Retina (tissue), 1 donor: Measurements from ENCODE around the gene TMEM204.
"Not testable (repeated sequence)": the region's sequence is repeated elsewhere in the genome, so short reads cannot be mapped to it uniquely, and the experiment has no call there.

Experiments
- DNase-seq: peaks from one replicate; pipeline ENCODE4 v3.0.0-alpha.2; 2016

The TMEM204 gene

GRCh38 chr16:1561266-1561665, 27.8 kb downstream of the TMEM204 start:
- DNase-seq: no peak

- no peak for DNase-seq
Observed at GRCh38 chr16:1561836-1562235, 28.4 kb downstream of the TMEM204 start.

GRCh38 chr16:1563786-1564185, 30.3 kb downstream of the TMEM204 start:
- DNase-seq: no peak

- no peak for DNase-seq
Observed at GRCh38 chr16:1564325-1564724, 30.9 kb downstream of the TMEM204 start.

- DNase-seq: no peak
Observed at GRCh38 chr16:1565083-1565805, 31.8 kb downstream of the TMEM204 start.

GRCh38 chr16:1567988-1568387, 34.5 kb downstream of the TMEM204 start:
- no peak for DNase-seq

GRCh38 chr16:1571012-1571671, 37.7 kb downstream of the TMEM204 start:
- no peak for DNase-seq

- no peak for DNase-seq
Observed at GRCh38 chr16:1572673-1573072, 39.2 kb downstream of the TMEM204 start.

GRCh38 chr16:1573301-1573700, 39.8 kb downstream of the TMEM204 start:
- no peak for DNase-seq

GRCh38 chr16:1575578-1575977, 42.1 kb downstream of the TMEM204 start:
- no peak for DNase-seq

GRCh38 chr16:1579214-1579613, 45.7 kb downstream of the TMEM204 start:
- no peak for DNase-seq

GRCh38 chr16:1580256-1580655, 46.8 kb downstream of the TMEM204 start:
- no peak for DNase-seq

GRCh38 chr16:1580956-1581355, 47.5 kb downstream of the TMEM204 start:
- DNase-seq: no peak

- DNase-seq: no peak
Observed at GRCh38 chr16:1581804-1582203, 48.3 kb downstream of the TMEM204 start.

- DNase-seq: no peak
Observed at GRCh38 chr16:1583180-1583579, 49.7 kb downstream of the TMEM204 start.

- DNase-seq: no peak
Observed at GRCh38 chr16:1584926-1585484, 51.5 kb downstream of the TMEM204 start.

GRCh38 chr16:1590366-1590765, 56.9 kb downstream of the TMEM204 start:
- DNase-seq: no peak

GRCh38 chr16:1590930-1591705, 57.7 kb downstream of the TMEM204 start:
- DNase-seq: no peak

GRCh38 chr16:1592446-1592845, 59.0 kb downstream of the TMEM204 start:
- DNase-seq: no peak

GRCh38 chr16:1595511-1595910, 62.0 kb downstream of the TMEM204 start:
- not testable (repeated sequence) for DNase-seq

GRCh38 chr16:1596516-1596915, 63.0 kb downstream of the TMEM204 start:
- no peak for DNase-seq

GRCh38 chr16:1597154-1597553, 63.7 kb downstream of the TMEM204 start:
- DNase-seq: no peak

- DNase-seq: no peak
Observed at GRCh38 chr16:1601031-1601430, 67.6 kb downstream of the TMEM204 start.

- DNase-seq: no peak
Observed at GRCh38 chr16:1601489-1601888, 68.0 kb downstream of the TMEM204 start.
